KG1 (cell line): Measurements from ENCODE around the gene APOL4.
A peak's percentile ranks its signal among the peaks of the same experiment; 100 is the strongest.
"Not testable (repeated sequence)": the region's sequence is repeated elsewhere in the genome, so short reads cannot be mapped to it uniquely, and the experiment has no call there.

ENCODE experiments used
- DNase-seq: peaks from one replicate; lab custom pipeline; 2025; lab: John Stamatoyannopoulos, UW

APOL4 gene

DNA sequence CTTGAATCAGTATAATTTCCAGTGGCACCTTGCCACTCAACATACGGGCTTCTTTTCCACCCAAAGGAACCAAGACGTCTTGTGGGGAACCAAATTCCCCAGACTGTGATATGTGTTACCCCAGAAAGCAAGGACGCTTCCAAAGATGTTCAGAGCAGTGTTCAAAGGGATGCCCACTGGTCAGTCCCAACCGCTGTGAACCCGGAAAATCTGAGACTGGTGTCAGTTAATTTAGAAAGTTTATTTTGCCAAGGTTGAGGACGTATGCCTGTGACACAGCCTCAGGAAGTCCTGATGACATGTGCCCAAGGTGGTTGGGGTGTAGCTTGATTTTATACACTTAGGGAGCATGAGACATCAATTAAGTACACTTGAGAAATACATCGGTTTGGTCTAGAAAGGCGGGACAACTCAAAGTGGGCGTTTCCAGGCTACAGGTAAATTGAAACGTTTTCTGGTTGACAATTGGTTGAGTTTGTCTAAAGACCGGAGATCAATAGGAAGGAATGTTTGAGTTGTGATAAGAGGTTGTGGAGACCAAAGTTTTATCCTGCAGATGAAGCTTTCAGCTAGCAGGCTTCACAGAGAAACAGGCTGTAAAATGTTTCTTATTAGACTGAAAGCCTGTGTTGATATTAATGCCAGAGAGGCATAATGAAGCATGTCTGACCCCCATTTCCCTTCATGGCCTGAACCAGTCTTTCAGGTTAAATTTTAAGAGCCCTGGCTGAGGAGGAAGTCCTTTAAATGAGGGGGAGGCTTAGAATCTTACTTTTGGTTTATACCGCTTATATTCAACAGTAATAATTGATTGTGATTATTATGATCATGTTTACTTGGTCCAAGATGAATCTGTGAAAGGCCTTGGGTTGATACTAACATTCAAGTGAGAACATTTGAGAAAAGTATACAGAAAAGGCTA, 47.8 kb downstream of the APOL4 start:
- DNase-seq: no peak

DNA sequence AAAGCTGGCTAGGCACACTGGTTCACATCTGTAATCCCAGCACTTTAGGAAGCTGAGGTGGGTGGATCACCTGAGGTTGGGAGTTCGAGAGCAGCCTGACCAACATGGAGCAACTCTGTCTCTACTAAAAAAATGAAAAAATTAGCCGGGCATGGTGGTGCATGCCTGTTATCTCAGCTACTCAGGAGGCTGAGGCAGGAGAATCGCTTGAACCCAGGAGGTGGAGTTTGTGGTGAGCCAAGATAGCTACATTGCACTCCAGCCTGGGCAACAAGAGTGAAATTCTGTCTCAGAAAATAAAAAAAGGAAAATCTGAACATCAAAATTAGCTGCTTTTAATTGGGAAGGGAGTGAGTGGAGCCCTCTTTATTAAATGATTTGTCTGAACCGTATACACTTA, 48.8 kb downstream of the APOL4 start:
- DNase-seq: not testable (repeated sequence)

DNA sequence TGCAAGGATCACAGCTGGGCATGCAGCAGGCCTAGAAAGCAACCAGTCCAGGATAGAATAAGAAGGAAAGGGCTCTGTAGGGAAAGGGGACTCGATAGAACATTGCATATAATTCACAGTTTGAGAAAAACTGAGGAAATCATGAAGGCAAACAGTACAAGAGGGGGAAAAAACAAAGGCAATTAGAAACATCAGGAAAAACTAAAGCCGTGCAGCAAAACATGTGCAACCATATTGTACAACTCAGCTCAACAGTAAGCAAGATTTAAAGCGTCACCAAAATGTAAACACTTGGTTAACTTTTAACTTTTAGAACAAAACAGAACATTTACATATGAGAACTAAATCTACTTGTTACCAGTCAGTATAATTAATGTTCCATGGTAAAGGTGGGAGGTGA, 49.5 kb downstream of the APOL4 start:
- DNase-seq: no peak

DNA sequence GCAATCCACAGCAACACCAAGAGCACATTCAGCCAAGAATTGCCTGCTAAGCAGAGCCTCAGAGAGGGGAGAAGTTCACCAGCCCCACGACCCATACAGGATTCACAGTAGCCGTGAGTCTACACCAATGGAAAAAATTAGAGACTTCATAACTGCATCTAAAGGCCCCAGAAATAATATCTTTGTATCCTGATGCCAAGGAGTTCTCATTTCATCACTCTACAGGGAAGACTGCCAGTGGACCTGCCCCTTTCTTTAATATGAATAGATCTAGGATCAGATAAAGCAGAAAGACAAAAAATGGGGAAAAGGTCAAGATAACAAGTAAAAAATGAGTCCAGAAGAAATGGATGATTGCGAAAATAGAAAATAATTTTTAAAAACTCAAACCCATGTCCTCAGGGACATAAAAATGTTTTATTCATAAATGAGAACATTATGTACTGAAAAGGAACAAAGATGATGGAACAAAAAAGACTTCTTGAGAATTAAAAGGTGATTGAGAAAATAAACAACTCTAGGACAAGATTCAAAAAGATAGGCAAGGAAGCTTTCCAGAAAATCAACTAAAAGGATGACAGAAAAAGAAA, 50.5 kb downstream of the APOL4 start:
- DNase-seq: no peak

DNA sequence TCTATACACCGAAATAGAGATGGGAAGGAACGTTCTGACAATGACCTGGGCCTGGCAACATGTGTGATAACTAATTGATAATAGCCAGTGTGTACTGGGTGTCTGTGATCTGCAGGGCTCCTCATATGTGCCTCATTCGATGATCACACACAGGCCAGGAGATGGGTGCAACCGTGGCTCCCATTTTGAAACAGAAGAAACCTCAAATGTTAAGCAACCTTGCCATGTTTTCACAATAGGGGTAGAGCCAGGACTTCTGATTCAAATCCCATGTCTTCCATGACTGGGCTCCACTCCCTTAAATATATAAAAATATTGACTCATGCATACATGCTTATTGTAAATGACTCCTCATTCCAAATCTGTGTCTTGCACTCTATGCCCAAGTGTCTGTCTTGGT, 52.2 kb downstream of the APOL4 start:
- DNase-seq: no peak

DNA sequence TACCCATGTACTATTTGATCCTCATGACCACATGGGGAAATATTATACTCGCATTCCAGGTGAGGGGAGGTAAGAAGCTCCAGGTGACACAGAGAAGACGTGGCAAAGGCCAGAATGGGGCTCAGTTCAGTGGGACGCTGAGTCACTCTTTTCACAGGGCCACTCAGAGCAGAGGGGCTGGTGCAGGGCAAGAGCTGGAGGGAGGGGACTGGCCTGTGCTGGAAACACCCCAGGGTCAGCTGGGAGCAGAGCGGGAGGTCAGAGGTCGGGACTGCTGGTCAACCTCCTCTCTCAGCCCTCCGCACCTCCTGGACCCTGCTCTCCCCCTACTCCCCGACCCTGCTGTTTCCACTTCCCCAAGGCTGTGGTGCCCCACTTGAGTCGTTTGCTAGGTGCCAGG, 53.2 kb downstream of the APOL4 start:
- no peak for DNase-seq

DNA sequence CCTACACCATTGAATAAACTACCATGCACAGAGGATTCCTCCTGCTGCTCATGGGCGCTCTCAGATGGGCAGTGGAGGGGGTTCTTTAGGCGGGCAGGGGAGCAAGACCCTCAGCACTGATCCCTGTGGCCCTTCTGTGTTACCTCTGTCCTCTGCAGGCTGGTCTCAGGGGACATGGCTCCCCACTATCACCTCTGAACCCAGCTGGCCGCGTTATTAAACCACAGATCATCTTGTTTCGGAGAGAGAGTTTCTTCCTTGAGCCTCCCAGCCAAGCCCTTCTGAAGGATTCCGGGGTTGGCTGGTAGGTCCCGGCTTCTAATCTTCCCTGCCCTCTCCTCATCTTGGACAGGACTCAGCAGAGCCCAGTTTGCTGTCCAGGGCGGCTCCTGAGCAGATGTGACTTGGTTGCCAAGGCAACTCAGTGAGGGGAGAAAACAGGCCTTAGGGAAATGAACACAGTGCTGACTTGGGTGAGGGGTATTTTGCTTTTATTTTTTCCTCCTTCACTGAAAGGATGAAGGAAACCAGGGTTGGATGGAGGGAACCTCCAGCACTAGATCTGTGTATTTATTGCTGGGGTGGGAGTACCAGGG, 54.3 kb downstream of the APOL4 start:
- DNase-seq: no peak

DNA sequence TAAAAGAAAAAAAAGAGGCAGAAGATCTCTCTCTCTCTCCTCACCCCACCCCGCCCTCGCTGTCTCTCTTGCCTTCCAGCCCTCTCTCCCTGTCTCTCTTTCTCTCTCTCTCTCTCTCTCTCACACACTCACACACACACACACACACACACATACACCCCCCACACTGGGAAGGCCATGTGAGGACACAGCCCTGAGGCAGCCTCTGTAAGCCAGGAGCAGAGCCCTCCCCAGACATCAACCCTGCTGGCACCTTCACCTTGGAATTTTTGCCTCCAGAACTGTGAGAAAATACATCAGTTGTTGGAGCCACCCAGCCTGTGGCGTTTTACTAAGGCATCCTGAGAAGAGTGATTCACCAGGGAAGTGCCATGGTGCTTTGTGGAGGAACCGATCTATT, 55.7 kb downstream of the APOL4 start:
- DNase-seq: no peak

DNA sequence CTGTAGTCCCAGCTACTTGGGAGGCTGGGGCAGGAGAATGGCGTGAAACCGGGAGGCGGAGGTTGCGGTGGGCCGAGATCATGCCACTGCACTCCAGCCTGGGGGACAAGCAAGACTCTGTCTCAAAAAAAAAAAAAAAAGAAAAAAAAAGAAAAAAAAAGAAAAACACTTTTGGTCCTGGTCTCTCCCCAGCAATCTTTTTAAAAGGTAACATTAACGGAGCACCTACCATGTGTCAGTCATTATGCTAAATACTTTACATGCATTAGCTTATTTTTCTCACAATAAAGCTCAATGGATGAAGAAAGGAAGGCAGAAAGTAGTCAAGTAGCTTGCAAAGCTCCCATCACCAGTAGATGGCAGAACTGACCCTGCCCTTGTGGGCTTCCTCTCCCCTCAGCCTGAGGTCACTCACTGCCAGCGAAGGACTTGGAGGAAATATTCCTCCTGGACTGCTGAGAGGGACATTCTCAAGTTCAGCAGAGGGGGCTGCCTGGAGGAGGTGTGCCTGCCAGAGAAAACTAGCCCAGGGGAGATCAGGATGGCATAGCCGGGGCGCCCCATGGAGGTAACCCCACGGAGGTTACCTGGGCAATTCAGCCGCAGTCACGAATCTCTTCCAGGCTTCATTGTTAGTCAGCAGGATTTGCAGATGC, 56.6 kb downstream of the APOL4 start:
- DNase-seq: peak; percentile 13

DNA sequence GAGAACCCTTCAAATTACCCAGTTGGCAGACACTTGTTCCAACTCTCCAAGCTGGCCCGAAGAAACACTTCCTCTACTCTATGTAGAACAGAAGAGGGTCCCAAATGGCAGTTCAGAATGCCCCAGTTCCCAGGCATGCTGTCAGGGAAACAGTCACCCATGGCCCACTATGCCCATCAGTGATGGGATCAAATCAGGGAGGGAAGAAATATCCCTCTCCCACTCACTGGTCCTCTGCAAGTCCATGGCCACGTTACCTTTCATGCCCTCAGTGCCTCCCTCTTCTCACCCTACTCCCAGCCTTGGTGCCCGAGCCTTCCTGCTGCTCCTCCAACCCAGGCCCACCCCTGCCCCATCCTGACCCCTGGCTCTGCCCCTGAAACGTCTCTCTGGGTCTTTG, 57.7 kb downstream of the APOL4 start:
- DNase-seq: no peak

DNA sequence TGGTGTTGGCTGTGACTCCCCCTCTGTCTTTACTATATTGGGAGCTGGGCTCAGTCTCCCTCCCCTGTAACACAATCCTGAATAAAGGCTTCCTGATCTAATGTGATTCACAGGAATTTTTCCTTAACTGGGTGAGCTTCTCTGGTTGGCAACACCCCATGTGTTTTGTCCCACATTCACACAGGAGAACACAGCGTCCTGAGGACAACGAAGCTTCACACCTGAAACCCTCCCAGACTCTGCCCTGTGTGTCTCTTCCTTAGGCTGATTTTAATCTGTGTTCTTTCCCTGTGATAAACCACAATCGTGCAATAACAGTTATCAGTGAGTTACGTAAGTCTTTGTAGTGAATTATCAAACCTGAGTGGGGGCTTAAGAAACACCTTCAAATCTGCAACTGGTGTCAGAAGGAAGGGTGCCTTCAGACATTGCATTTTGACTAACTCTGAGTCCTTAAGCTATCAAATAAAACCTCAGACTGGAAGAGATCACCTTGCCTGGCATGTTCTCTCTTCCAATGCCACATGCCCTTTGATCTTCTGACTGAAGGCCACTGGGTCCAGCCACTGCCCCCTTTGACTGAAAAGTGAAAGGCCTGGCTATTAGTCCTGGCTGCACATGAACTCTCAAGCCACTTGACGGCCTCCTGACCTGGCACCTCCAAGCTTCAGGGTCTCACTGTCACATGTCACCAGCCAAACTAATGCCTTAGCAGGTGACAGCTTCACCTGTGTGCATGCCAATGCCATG, 58.4 kb downstream of the APOL4 start:
- DNase-seq: no peak

DNA sequence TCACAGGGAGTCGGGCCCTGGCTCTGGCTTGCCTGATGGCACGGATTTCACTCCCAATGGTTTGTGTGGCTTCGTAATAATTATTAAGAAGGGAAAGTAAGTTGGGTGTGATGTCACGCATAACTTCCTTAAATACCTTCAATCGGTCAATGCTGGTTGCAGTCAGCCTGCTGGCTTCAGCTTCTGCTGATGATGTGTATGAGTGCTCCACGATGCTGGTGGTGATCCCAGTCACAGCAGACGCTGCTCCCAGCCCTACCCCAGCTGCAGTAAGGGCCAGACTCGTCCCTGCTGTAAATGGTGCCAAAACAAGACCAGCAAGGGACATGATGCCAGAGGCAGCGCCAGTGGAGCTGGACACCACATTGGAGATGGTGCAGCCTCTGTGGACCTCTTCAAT, 60.1 kb downstream of the APOL4 start:
- DNase-seq: no peak
